Heart right ventricle (tissue), 16 donors: ENCODE data around the gene EFCAB12. TPM values are rescaled to one million over a fixed set of nuclear protein-coding genes. Genes with fewer than 3 reads are reported as not detected.

Experiments
- ATAC-seq, 8 donors: fragments of 200-7000 bp; cut with Tn5 transposase; one replicate each; pipeline ENCODE4 v1.9.1; 2020; ENCODE audit warnings: mild to moderate bottlenecking in 8 of 8, moderate library complexity in 8 of 8, moderate number of reproducible peaks in 1 of 8
- DNase-seq, 2 donors: peaks; one replicate each; pipeline ENCODE4 v3.0.0-alpha.2; 2020
- H3K27ac ChIP-seq, 10 donors: fragments of 200-600 bp; sonication (generic) in 2 of 10; one replicate each; pipeline versions ENCODE4 v1.5.0 to v1.8.0; 2020 to 2022; ENCODE audit warnings: mild to moderate bottlenecking in 3 of 10
- H3K27me3 ChIP-seq, 7 donors: fragments of 200-600 bp; one replicate each; pipeline ENCODE4 v1.8.0; 2021 to 2022; ENCODE audit warnings: mild to moderate bottlenecking in 2 of 7
- H3K36me3 ChIP-seq, 9 donors: fragments of 200-600 bp; sonication (generic) in 1 of 9; one replicate each; pipeline versions ENCODE4 v1.5.0 to v1.8.0; 2020 to 2022; ENCODE audit warnings: mild to moderate bottlenecking in 2 of 9
- H3K4me1 ChIP-seq, 9 donors: fragments of 200-600 bp; sonication (generic) in 1 of 9; one replicate each; pipeline versions ENCODE4 v1.5.0 to v1.8.0; 2020 to 2022; ENCODE audit warnings: mild to moderate bottlenecking in 4 of 9
- H3K4me3 ChIP-seq, 10 donors: fragments of 200-600 bp; sonication (generic) in 2 of 10; one replicate each; pipeline versions ENCODE4 v1.5.0 to v1.8.0; 2020 to 2022; ENCODE audit warnings: mild to moderate bottlenecking in 7 of 10, moderate library complexity in 2 of 10
- H3K9me3 ChIP-seq, 11 donors: fragments of 200-600 bp in 10 of 11; sonication (generic) in 2 of 11; one replicate each; pipeline versions ENCODE4 v1.5.0 to v1.8.0; 2013 to 2022; ENCODE audit warnings: mild to moderate bottlenecking in 2 of 11, control low read depth in 1 of 11, moderate library complexity in 1 of 11
- CTCF ChIP-seq, 9 donors: fragments of 200-600 bp; sonication (generic) in 2 of 9; IDR thresholded peaks; one replicate each; pipeline versions ENCODE4 v1.5.0 to v1.8.0; 2021 to 2022; ENCODE audit warnings: antibody characterized with exemption in 9 of 9, mild to moderate bottlenecking in 5 of 9, moderate library complexity in 1 of 9
- WGBS, 2 donors: extraction: QIAGEN DNeasy Blood & Tissue Kit; methylation state at CpG; one replicate each; pipeline ENCODE4 v1.1.7; 2013; ENCODE audit warnings: inconsistent platforms in 1 of 2; 5-methylcytosine and 5-hydroxymethylcytosine counted together
- intact Hi-C, 10 donors: fragments of 100-400 bp; cut with DNase I; formaldehyde crosslinking; loops; one replicate each; pipeline versions ENCODE4 v1.11.1 to v1.14.2; 2022
- polyA plus RNA-seq, 2 donors: library from polyadenylated mRNA; stranded (reverse); fragments of 200-250 nt; gene quantifications; one replicate each; pipeline ENCODE4 v1.2.3, GENCODE V29; 2013
- total RNA-seq, 10 donors: library from RNA; stranded (reverse); fragmentation: NEBNext Ultra II Directional in 3 of 10; extraction: Animal tissue kit (Norgen Biotek cat#: 25700) in 3 of 10; gene quantifications; one replicate each; pipeline versions ENCODE4 v1.2.1 to v1.2.4, GENCODE V29; 2021 to 2023
- donor health status: Arrhythmogenic right ventricular cardiomyopathy.
- donor health status: ischemic (EF 13 %, LVEDD 7.1; RV severe dilation, severe dysfunction).
- donor health status: healthy with polysubstance abuse.
- donor health status: DM: no; HTN: yes; CAD: no.
- donor health status: DM: no; HTN: no; CAD: no.
- donor health status: ischemic (EF 25% LVEDD 6.9; RV normal size, moderate dysfunction).
- donor health status: ischemic (EF 25% LVEDD 5.7; RV mildly dilated, moderate dysfunction).
- donor health status: healthy.
- donor health status: DM: yes; HTN: yes; CAD: no.
- donor health status: Ischemic cardiomyopathy.
- donor health status: ischemic (EF 35%, LVEDD 5.7; RV mildly dilated, moderate dysfunction).
- donor health status: nonischemic (EF 11% LVEDD 7.7; RV severe dilation, severe dysfunction).
- donor health status: DM: yes; HTN: yes; CAD: no.
- donor health status: PGD.
- donor health status: ischemic (EF 29% LVEDD 5.4; RV normal size, mild dysfunction).
- donor health status: nonischemic (EF 23%, LVEDD 6.1; RV moderate dilation, normal function).

The EFCAB12 gene
- total and polyA plus RNA-seq, 12 donors: 0.10 to 0.23 (median 0.15) TPM; not detected in 7

- Histone ChIP-seq H3K4me1 (peaks cover 0 to 27% (median 17%) of the 10 kb centered on the region in 9 donors), H3K27me3 (no peaks in the 10 kb centered on the region), H3K4me3 (no peak overlapping the region), H3K9me3 (peaks cover 0 to 7% (median 0%) of the 10 kb centered on the region in 11 donors), H3K36me3 (peaks cover 0 to 38% (median 8%) of the 10 kb centered on the region in 9 donors), H3K27ac (no peak overlapping the region)
- DNase-seq (peak in 1 of 2 donors; percentile 55), ATAC-seq (peak; percentile 84 to 90 (median 86))
- intact Hi-C loops: loop anchor here in 3 of 10 donors (5.0 to 10.0 kb wide), 3 partner anchors 241 to 551 kb away; no protein-coding TSS in a partner anchor
- 54 to 60% methylated on average over 6 of the region's 6 CpGs for WGBS, 2 donors
- peak; percentile 63 to 83 (median 77) for TF ChIP-seq CTCF (IDR thresholded peaks at IDR 0.05)
Observed at GRCh38 chr3:129383292-129383860, 45.1 kb downstream of the EFCAB12 start.

DNA sequence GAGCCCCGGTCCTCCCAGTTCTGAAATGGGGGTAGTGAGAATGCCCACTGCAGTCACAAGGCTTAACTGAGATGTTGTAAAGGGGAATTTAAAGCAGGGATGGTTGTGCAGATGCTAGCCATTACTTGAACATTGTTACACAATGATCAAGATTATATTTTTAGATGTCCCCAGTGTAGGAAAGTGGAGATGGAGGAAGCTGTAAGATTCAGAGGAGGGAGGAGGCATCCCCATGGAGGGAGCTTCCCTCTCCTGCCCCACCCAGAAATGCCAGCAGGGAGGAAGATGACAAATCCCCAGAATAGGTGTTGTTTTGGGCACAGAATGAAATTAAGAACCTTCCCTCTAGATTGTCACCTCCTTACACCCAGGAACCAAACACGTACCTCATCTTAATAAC is 46.1 kb downstream of the EFCAB12 start:
- no peak for DNase-seq
- ATAC-seq: no peak
- Histone ChIP-seq H3K9me3 (peaks cover 0 to 7% (median 0%) of the 10 kb centered on the region in 11 donors), H3K27ac (no peak overlapping the region), H3K4me3 (no peak overlapping the region), H3K27me3 (no peaks in the 10 kb centered on the region), H3K36me3 (peaks cover 0 to 28% (median 0%) of the 10 kb centered on the region in 9 donors), H3K4me1 (peaks cover 0 to 21% (median 9%) of the 10 kb centered on the region in 9 donors)
- 85 to 89% methylated on average over 2 of the region's 2 CpGs for WGBS, 2 donors
- TF ChIP-seq CTCF (IDR thresholded peaks at IDR 0.05): no peak
- intact Hi-C loops: loop anchor here in 3 of 10 donors (5.0 to 10.0 kb wide), 3 partner anchors 242 to 552 kb away; no protein-coding TSS in a partner anchor

DNA sequence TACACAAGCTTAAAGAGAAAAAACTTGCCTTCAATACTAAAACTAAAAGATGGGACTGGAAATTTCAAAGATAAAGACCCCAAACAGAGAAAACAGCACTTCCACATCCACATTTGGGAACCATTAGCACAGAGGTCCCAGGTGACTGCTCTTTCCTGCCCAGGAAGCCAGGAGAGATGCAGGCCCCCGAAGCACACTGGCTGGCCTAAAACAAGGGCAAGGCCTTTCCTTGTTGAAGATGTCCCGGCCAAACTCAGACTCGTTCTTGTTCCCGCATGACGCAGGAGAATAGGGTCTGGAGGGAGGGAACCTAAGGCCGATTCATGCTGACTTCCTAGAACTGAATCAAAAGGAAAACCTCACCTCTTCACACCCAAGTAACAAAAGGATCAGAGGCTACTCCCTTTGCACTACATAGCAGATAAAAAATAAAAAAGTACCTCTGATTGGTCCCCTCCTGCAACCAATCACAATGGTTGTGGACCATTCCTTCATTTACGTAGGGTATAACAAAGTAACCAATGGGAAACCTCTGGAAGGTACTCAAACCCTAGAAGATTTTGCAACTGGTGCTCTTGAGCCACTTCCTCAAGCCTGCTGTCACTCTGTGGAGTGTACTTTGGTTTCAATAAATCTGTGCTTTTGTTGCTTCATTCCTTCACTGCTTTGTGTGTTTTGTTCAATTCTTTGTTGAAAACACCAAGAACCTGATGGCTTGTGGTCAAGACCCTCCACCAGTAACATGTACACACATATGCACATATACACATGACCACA is 48.7 kb downstream of the EFCAB12 start:
- intact Hi-C loops: loop anchor here in 3 of 10 donors (5.0 to 10.0 kb wide), 3 partner anchors 245 to 555 kb away; no protein-coding TSS in a partner anchor
- peaks cover 0 to 9% (median 0%) of the 10 kb centered on the region in 9 donors for H3K36me3 ChIP-seq
- no peak for TF ChIP-seq CTCF (IDR thresholded peaks at IDR 0.05)
- 68 to 82% methylated on average over 7 of the region's 7 CpGs for WGBS, 2 donors
- peak in 4 of 8 donors; percentile 30 to 34 (median 32) for ATAC-seq
- DNase-seq: no peak
- no peak overlapping the region for H3K4me3 ChIP-seq
- peaks cover 0 to 7% (median 0%) of the 10 kb centered on the region in 11 donors for H3K9me3 ChIP-seq
- H3K4me1 ChIP-seq: peaks cover 0 to 21% (median 9%) of the 10 kb centered on the region in 9 donors
- no peaks in the 10 kb centered on the region for H3K27me3 ChIP-seq
- peak overlapping the region in 9 of 10 donors; percentile 17 to 64 (median 30) for H3K27ac ChIP-seq

DNA sequence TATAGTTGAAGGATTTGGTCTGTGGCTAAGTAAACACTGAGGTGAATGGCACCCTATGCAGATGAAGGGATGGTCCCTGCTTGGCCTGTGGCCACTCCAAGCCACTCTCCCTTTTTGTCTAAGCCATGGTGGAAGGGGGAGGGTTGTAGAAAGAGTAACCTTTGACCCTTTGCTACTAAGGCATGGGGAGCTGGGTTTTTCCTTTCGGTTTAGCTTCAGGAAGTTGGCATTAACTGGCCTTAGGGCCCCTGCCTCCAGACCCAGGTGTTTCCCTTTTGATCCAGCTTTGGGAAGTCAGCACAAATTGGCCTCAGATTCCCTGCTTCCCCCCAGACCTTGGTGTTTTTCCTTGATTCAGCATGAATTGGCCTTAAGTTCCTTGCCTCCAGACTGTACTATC is 49.5 kb downstream of the EFCAB12 start:
- H3K4me1 ChIP-seq: peaks cover 0 to 21% (median 9%) of the 10 kb centered on the region in 9 donors
- WGBS, 2 donors: 55 to 73% methylated on average over 1 of the region's 1 CpG

More for the DNA sequence above, 49.5 kb downstream of the EFCAB12 start:
- no peak overlapping the region for H3K4me3 ChIP-seq
- peaks cover 0 to 7% (median 0%) of the 10 kb centered on the region in 11 donors for H3K9me3 ChIP-seq
- no peaks in the 10 kb centered on the region for H3K27me3 ChIP-seq
- intact Hi-C loops: no loop called here
- peaks cover 0 to 7% (median 0%) of the 10 kb centered on the region in 9 donors for H3K36me3 ChIP-seq
- H3K27ac ChIP-seq: peak overlapping the region in 8 of 10 donors; percentile 17 to 64 (median 38)
- ATAC-seq (no peak), DNase-seq (no peak)
- TF ChIP-seq CTCF (IDR thresholded peaks at IDR 0.05): no peak
